Psoas muscle (tissue), 8 donors: ENCODE data around the gene DDIT4. TPM values are rescaled to one million over a fixed set of nuclear protein-coding genes. Genes with fewer than 3 reads are reported as not detected.

ENCODE experiments used
- ATAC-seq, 4 donors: fragments of 200-7000 bp; cut with Tn5 transposase; one replicate each; pipeline ENCODE4 v1.9.1; 2020; ENCODE audit warnings: moderate library complexity in 3 of 4, mild to moderate bottlenecking in 2 of 4
- DNase-seq, 2 donors: peaks; one replicate each; pipeline ENCODE4 v3.0.0-alpha.2; 2020
- H3K27ac ChIP-seq: fragments of 200-600 bp; one replicate; pipeline ENCODE4 v1.8.0; 2022
- H3K27me3 ChIP-seq, 3 donors: fragments of 200-600 bp in 1 of 3; one replicate each; pipeline versions ENCODE4 v1.6.1 to v1.8.0; 2013 to 2022; ENCODE audit warnings: low read length in 2 of 3, mild to moderate bottlenecking in 2 of 3, moderate library complexity in 1 of 3; ENCODE audit not compliant: insufficient read depth in 3 of 3
- H3K36me3 ChIP-seq, 2 donors: fragments of 200-600 bp in 1 of 2; one replicate each; pipeline versions ENCODE4 v1.6.1 to v1.8.0; 2013 to 2022; ENCODE audit warnings: low read depth in 1 of 2, mild to moderate bottlenecking in 1 of 2, moderate library complexity in 1 of 2; ENCODE audit not compliant: insufficient read depth in 1 of 2
- H3K4me1 ChIP-seq: fragments of 200-600 bp; one replicate; pipeline ENCODE4 v1.8.0; 2022
- H3K4me3 ChIP-seq: fragments of 200-600 bp; one replicate; pipeline ENCODE4 v1.8.0; 2022; ENCODE audit warnings: mild to moderate bottlenecking
- H3K9me3 ChIP-seq: fragments of 200-600 bp; one replicate; pipeline ENCODE4 v1.8.0; 2022
- WGBS, 3 donors: extraction: QIAGEN DNeasy Blood & Tissue Kit; methylation state at CpG; one replicate each; pipeline versions ENCODE4 v1.1.6 to v1.1.7; 2013; 5-methylcytosine and 5-hydroxymethylcytosine counted together
- intact Hi-C, 2 donors: fragments of 100-400 bp; cut with DNase I; formaldehyde crosslinking; loops; one replicate each; pipeline versions ENCODE4 v1.11.0 to v1.14.2; 2022
- polyA plus RNA-seq, 3 donors: library from polyadenylated mRNA; stranded (reverse); fragments of 200-250 nt; gene quantifications; one replicate each; pipeline ENCODE4 v1.2.3, GENCODE V29; 2013
- total RNA-seq, 4 donors: library from RNA; stranded (reverse); fragmentation: NEBNext Ultra II Directional in 2 of 4; extraction: Animal tissue kit (Norgen Biotek cat#: 25700) in 2 of 4; gene quantifications; one replicate each; pipeline versions ENCODE4 v1.2.1 to v1.2.4, GENCODE V29; 2021 to 2023
- TF ChIP-seq, protein P1 (sequence below): fragments of 200-600 bp; IDR thresholded peaks from one replicate; pipeline ENCODE4 v1.8.0; 2022; ENCODE audit warnings: antibody characterized with exemption
- donor health status: healthy with polysubstance abuse.
- donor health status: DM: no; HTN: no; CAD: no; lungs with moderate emphysema.
- donor health status: Bipolar disorder and iron deficiency.
- donor health status: healthy.
- donor health status: DM: yes; HTN: yes; CAD: no.
- donor health status: DM: no; HTN: no; CAD: no.
- donor health status: DM: no; HTN: no; CAD: no.
- donor health status: DM: yes; HTN: yes; CAD: no.

The DDIT4 gene
- total and polyA plus RNA-seq, 7 donors = 16.1 to 744 (median 114) TPM

DNA sequence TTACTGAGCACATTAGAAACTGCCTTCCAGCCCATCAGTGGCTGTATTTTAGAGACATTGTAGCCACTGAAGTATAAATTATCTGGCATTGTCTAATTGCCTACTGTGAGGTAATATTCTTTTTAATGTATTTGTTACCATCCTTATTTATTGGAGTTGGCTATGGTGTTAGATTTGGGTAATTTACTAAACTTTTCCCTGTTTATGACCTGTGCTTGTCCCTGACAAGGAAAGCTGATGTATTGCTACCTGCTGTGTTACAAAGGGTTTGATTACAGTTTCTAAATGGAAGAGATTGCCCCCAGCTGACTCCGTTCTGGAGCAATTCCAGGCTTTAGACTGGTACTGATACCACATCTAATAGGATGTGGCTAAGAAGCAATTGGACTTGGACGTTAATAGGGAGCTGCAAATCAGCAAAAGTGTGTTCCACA, 45.4 kb upstream of the DDIT4 start:
- H3K27ac ChIP-seq = peak overlapping the region; percentile 91
- H3K9me3 ChIP-seq = no peaks in the 10 kb centered on the region
- intact Hi-C loops = loop anchor here in 1 of 2 donors (5.0 kb wide), 1 partner anchor 49 kb away; no protein-coding TSS in a partner anchor
- peaks cover 4 to 42% of the 10 kb centered on the region in 2 donors for H3K36me3 ChIP-seq
- H3K27me3 ChIP-seq = no peaks in the 10 kb centered on the region
- WGBS, 3 donors = 23 to 37% (median 24%) methylated on average over 2 of the region's 2 CpGs
- H3K4me3 ChIP-seq = no peak overlapping the region
- ATAC-seq (no peak), DNase-seq (no peak)
- H3K4me1 ChIP-seq = peaks cover 50% of the 10 kb centered on the region
- TF ChIP-seq, protein P1, sequence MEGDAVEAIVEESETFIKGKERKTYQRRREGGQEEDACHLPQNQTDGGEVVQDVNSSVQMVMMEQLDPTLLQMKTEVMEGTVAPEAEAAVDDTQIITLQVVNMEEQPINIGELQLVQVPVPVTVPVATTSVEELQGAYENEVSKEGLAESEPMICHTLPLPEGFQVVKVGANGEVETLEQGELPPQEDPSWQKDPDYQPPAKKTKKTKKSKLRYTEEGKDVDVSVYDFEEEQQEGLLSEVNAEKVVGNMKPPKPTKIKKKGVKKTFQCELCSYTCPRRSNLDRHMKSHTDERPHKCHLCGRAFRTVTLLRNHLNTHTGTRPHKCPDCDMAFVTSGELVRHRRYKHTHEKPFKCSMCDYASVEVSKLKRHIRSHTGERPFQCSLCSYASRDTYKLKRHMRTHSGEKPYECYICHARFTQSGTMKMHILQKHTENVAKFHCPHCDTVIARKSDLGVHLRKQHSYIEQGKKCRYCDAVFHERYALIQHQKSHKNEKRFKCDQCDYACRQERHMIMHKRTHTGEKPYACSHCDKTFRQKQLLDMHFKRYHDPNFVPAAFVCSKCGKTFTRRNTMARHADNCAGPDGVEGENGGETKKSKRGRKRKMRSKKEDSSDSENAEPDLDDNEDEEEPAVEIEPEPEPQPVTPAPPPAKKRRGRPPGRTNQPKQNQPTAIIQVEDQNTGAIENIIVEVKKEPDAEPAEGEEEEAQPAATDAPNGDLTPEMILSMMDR = no peak

DNA sequence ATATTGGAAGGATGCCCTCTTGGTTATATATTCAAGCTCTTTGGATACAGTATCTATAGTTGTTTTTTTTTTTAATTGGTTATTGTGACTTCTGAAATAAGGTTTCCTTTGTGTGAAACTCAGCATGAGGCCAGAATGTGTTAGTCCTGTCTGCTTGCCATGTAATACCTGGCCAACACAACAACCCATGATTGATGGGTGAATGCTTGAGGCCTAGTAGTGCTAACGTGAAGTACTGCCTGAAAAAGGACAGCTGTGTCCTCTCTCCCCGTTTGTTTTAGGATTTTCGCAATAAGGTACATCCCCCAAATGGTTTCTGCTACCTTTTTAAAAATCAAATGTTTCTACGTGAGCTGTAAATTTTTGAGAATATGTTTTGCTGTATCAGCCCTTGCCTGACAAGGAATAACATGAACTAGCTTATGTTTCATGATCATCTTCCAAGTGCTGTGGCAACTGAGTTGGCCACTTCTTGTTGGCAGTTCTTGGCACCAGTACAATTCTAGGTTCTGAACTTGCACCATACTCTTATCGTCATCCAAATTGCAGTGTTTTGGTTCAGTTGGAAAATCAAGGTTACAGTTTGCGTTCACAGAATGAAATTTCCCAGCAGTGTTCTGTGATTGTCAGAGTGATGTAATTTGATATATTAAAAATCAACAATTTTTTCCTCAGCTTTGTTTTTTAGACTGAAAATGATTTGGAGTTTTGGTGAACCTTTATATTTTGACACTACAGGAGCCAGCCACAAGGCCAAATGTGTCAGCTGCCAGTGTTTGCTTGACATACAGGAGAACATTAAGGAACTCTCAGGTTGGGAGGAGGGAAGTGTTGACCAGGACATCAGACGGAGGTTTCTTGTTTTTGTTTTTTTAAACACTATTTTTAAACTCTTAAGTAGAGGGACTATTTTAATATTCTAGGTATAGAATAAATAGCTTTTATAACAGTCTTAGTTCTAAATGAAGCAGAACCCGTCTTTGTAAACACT, 44.2 kb upstream of the DDIT4 start:
- Histone ChIP-seq H3K4me1 (peaks cover 43% of the 10 kb centered on the region), H3K27ac (peak overlapping the region; percentile 91), H3K27me3 (no peaks in the 10 kb centered on the region), H3K4me3 (no peak overlapping the region), H3K9me3 (no peaks in the 10 kb centered on the region), H3K36me3 (peaks cover 4 to 46% of the 10 kb centered on the region in 2 donors)
- DNase-seq = no peak
- 24 to 31% (median 28%) methylated on average over 8 of the region's 8 CpGs for WGBS, 3 donors
- intact Hi-C loops = loop anchor here (2.0 to 10.0 kb wide), 3 partner anchors 19 to 85 kb away; no protein-coding TSS in a partner anchor
- ATAC-seq = peak; percentile 78 to 83 (median 80)
- TF ChIP-seq, protein P1 = no peak

DNA sequence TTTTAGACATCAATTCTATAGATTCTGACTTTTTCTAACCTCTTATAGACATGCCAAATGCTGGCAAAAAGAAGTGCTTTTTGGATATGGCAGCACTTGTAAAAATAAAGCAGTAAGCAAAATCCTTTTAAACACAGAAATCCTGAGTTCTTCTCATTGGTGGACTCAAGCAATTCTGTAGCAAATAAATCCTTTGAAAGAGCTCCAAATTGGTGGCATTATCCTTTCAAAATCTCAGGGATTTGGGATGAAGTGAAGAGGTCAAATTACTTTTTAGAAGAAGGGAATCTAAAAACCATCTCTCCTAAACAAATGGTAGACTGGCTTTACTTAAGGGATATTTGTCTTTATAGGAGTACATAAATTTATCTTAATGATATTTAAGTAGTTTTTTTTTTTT, 40.1 kb upstream of the DDIT4 start:
- H3K9me3 ChIP-seq = no peaks in the 10 kb centered on the region
- TF ChIP-seq, protein P1 = no peak
- H3K4me1 ChIP-seq = peaks cover 58% of the 10 kb centered on the region
- peaks cover 4 to 48% of the 10 kb centered on the region in 2 donors for H3K36me3 ChIP-seq
- H3K27ac ChIP-seq = peak overlapping the region; percentile 91
- intact Hi-C loops = loop anchor here in 1 of 2 donors (10.0 kb wide), 1 partner anchor 81 kb away; no protein-coding TSS in a partner anchor
- H3K4me3 ChIP-seq = no peak overlapping the region
- H3K27me3 ChIP-seq = no peaks in the 10 kb centered on the region
- DNase-seq = no peak
- no peak for ATAC-seq

DNA sequence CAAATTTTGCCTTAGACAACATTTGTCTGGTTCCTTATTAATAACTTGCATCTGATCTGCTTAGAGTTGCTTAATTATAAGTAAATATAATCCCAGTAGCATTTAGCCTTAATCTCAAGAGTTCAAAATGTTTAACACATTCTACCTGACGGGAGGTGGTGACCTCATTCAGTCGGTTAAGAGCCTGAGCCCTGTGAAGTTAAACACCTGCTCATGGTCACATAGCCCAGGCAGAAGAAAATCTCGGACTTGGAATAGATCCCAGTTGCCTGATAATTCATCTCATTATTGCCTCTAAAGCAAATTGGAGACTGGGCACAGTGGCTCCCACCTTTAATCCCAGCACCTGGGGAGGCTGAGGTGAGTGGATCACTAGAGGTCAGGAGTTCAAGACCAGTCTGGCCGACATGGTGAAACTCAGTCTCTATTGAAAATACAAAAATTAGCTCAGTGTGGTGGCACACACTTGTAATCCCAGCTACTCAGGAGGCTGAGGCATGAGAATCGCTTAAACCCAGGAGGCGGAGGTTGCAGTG, 39.1 kb upstream of the DDIT4 start:
- ATAC-seq (no peak), DNase-seq (no peak)
- Histone ChIP-seq H3K27me3 (no peaks in the 10 kb centered on the region), H3K4me1 (peaks cover 58% of the 10 kb centered on the region), H3K36me3 (peaks cover 4 to 48% of the 10 kb centered on the region in 2 donors), H3K27ac (peak overlapping the region; percentile 91), H3K9me3 (no peaks in the 10 kb centered on the region), H3K4me3 (no peak overlapping the region)
- intact Hi-C loops = loop anchor here (5.0 to 10.0 kb wide), 3 partner anchors 38 to 83 kb away; partner anchors contain the start of gene DDIT4 (in 1 of the 2)
- TF ChIP-seq, protein P1 = no peak
- WGBS, 3 donors = 63 to 77% (median 64%) methylated on average over 6 of the region's 6 CpGs
